HG03060 (cell line): ENCODE results near the gene MARCKS.

Source experiments
- ATAC-seq: cut with Tn5 transposase; IDR thresholded peaks from one replicate; pipeline ENCODE4 v1.9.1; 2021; ENCODE audit warnings: low read depth, moderate number of reproducible peaks; ENCODE audit not compliant: unreplicated experiment

Gene MARCKS

DNA sequence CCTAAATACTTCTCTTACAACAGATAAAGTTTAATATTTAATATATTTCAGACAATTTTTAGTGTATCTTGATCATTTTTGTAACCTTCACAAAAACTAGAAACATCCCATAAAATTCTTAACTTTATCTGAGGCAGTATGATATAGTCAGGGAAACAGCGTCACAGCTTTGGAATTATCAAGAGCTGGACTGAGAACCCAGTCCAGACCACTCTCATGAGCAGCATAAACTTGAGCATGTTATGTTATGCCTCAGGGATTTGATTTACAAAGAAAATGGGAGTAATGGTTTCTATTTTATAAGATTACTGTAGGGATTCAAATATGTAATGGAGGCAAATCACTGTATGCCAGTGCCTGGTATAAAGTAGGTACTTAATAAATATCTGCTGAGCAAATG is 8.3 kb upstream of the MARCKS start:
- ATAC-seq, result no peak

DNA sequence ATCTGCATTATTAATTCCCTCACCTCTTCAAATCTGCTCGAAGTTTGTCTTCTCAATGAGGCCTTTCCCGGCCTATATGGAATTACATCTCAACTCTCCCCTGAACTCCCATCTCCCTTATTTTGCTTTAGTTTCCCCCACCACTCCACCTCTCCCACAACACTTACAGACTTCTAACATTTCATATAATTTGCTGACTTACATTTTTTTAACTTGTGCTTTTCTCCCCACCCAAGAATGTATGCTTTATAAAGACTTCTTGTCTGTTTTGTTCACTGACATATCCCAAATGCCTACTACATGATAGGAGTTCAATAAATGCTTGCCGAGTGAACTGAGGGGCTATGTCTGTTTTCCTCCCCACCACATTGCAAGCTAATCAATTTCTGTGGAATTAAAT is 3.9 kb upstream of the MARCKS start:
- no peak for ATAC-seq

DNA sequence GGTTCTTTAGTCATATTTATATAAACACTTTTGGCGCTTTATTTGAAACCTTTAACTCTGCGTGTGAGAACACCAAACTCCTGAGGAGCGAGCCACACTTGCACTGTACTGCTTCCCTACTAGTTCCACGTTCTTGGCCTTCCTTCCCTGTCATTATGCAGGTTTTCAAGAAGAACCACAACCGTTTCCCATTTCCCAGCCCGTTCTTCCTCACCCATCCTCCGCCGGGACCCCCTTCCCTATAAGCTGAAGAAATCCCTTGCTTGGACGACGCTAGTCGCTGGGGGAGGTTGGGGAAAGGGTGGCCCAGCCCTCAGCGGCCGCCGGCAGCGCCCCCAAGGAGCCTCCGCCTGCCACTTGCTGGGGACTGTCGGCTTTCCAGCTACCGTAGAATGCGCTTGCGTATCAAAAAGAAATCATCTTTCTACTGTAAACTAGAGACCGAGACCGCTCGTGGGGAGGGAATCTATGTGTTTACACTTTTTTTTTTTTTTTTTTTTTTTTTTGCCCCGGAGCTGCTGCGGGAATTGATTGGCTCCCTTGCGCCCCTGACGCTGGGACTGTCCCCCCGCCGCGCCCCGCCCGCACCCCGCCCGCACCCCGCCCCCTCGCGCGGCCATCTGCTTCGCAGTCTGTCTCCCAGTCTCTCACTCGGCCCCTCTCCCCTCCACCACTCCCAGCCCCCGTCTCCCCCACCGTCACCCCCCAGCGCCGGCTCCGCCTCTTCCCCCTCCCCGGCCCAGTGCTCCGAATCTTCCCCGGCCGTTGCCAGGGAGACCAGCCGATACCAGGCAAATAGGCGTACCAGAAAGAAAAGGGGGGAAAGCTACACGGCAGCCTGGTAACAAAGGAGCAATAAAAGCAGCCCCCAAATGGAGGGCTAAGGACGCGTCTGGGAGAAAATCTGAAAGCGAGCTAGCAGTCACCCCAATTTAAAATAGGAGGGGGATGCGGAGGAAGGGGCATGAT is 2.3 kb upstream of the MARCKS start:
- no peak for ATAC-seq

DNA sequence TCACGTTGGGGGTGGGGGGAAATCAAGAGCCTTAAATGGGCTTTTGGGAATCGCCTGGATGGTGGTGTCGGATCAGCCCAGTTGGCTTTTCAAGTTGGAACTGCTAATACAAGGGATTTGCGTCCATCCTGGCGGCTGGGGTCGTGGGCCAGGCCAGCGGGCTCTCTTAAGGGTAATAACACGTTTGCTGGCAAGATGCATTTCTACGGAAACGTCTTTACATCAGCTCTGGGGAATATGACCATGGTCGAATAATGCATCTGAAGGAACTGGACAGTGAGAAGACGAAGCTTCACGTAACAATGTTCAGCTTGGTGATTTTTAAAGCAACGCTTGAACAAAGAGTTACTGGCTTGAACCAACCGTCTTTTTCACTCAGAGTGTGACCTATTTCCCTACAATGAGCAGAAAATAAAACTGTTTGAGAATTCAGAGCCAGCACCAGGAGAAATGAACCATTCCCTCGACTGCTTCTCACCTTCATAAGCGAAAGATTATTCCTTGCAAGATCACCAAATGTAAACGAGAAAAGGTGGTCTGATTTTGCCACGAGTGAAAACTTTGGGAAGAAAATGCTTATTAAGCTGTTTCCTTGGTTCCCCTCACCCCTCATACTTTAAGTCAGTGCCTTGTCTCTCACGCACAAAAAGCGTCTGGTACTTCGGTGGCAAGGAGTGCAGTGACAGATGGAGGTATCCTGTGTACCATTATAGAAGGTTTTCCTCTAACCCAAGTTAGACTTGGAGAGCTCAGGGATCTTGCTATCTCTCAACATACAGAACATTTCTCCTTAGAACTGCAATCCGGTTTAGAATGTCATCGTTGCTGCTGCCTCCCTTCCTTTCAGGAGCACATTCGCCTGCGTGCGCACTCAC is 1.4 kb upstream of the MARCKS start:
- no peak for ATAC-seq

DNA sequence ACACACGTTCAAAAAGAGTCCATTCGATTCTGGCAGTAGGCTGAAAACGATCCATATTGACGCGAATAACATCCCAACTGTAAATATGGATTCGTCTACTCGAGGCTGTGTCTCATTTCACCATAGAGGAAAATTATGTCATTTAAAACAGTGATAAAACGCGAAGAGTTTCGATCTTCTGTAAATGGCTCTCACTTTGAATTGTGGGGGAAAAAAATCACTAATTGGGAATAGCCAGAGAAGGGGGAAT is 845 bp upstream of the MARCKS start:
- no peak for ATAC-seq

DNA sequence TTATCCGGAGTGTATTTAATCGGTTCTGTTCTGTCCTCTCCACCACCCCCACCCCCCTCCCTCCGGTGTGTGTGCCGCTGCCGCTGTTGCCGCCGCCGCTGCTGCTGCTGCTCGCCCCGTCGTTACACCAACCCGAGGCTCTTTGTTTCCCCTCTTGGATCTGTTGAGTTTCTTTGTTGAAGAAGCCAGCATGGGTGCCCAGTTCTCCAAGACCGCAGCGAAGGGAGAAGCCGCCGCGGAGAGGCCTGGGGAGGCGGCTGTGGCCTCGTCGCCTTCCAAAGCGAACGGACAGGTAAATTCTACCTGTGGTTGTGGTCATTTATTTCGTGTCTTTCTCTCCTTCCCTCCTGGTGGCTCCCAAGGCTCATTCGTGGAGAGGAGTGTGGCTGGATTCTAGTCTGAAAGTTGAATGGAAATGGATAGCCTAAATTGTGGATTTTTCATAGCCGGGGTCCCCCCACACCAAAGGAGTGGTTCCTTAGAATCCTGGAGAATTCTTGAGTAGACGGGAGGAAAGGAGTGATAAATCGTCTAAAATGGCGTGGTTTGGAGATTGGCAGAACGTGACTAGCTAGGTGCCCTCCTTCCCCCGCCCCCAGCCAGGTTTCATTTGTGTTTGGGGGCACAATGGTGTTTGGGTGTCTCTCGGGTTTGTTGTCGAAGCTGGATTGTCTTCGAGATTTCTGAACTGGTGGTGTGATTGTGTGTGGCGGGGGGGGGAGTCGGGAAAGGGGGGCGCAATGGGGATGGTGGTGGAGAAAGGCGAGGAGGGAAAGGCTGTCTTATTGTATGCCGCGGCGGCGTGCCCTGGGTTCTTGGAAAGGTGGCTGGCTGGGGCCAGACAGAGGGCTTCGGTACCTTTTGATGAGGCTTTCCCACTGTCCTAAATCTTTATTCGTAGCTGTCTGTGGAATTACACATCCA is 673 bp downstream of the MARCKS start:
- no peak for ATAC-seq

DNA sequence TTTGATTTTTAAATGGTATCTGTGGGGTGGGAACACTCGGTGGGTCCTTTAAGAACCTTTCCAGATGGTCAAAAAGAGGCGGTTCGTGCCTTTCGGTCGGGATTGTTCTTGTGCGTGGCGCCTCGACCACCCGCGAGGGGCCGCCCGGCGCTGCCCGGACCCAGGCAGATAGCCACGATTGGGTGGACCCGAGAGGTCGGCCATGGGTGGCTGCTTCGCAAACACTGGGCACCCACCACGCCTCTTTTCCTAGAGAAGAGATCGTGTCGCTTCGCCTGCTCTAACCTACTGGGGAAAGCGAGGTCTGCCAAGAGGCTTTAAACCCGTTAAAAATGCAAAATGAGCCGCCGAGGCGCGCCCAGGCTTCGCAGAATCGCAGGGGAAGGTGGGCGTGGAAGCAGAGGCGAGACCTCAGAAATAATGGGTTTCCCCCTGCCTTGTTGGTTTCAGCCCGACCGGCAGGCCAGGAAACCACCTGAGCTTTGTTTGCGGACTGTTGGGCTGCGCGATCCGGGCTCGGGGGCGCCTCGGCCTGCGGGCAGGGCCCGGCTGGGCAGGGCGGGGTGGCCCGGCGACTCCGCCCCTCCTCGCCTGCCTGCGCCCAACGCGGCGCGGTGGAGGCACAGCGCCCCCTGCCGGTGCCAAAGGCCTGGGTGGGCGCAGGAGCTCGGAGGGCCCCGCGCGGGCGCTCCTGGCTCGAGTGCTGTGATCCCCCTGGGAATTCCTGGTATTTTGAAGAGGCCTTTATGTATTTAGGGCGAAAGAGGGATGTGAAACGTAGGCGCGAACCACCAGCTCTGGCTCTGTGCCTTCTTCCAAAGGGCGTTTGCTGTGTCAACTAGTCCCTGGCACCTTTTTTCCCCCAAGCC is 1.6 kb downstream of the MARCKS start:
- peak; percentile 74 for ATAC-seq

GRCh38 chr6:113859349-113860180 is 2.4 kb downstream of the MARCKS start:
- ATAC-seq, result no peak

- ATAC-seq, result no peak
Measured at GRCh38 chr6:113860181-113860955, 3.2 kb downstream of the MARCKS start.

DNA sequence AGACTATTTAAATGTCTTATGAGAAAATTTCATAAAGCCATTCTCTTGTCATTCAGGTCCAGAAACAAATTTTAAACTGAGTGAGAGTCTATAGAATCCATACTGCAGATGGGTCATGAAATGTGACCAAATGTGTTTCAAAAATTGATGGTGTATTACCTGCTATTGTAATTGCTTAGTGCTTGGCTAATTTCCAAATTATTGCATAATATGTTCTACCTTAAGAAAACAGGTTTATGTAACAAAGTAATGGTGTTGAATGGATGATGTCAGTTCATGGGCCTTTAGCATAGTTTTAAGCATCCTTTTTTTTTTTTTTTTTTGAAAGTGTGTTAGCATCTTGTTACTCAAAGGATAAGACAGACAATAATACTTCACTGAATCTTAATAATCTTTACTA is 5.0 kb downstream of the MARCKS start:
- ATAC-seq, result no peak

DNA sequence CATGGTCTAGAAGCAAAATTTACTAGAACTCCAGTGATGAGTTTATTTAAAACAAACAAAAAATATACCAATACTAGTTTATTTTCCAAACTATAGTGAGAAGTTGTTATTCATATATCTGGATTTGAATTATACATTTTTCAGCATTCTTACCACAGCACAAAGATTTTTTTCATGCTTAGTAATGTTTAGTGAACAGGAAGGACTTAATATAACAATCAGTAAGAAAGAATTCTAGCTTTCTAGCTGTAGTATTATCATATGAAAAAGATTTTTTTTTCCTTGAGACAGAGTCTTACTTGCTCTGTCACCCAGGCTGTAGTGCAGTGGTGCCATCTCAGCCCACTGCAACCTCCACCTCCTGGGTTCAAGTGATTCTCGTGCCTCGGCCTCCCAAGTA is 13.8 kb downstream of the MARCKS start:
- no peak for ATAC-seq

DNA sequence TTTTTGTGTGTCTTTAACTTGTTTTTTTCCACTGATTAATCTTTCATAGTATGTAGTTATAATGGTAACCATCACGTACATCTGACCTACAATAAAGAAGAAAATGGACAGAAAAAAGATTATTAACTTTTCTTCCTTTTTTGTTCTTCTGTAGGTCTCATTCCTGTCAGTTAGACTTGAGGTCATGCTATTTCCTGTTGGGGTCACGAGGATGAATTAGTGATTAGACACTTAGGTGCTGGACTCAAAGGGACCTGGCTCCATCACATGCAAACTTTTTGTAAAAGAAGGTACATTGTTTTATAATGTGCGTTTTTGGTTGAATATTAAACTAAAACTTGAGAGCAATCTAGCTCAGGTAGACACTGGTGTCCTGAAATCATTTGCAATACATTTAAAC is 14.8 kb downstream of the MARCKS start:
- no peak for ATAC-seq

DNA sequence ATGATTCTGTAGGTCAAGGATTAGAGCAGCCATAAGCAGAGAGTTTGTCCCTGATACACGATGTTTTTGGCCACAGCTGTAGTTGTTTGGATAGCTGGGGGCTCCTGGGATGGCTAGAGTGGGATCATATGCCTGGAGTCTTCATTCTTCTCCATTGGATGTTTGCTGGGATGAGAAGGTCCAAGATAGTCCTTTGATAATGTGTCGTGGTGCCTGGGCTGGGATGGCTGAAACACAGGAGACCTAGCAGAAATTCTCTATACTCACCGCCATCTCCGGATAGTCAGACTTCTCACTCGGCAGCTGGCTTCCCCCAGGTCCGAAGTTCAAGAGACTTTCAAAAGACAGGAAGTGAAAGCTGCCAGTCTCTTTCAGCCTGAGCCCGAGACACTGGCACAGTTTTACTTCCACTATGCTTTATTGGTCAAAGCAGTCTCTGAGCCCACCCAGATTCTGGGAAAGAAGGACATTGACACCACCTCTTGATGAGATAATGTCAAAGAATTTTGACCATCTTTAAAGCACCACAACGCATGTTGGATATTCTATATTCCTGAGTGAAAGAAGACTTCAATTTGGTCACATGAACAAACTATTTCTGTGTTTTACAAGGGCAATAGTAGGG is 16.0 kb downstream of the MARCKS start:
- peak; percentile 95 for ATAC-seq

GRCh38 chr6:113875470-113875869 is 18.3 kb downstream of the MARCKS start:
- no peak for ATAC-seq

- no peak for ATAC-seq
Measured at GRCh38 chr6:113876695-113877094, 19.6 kb downstream of the MARCKS start.

DNA sequence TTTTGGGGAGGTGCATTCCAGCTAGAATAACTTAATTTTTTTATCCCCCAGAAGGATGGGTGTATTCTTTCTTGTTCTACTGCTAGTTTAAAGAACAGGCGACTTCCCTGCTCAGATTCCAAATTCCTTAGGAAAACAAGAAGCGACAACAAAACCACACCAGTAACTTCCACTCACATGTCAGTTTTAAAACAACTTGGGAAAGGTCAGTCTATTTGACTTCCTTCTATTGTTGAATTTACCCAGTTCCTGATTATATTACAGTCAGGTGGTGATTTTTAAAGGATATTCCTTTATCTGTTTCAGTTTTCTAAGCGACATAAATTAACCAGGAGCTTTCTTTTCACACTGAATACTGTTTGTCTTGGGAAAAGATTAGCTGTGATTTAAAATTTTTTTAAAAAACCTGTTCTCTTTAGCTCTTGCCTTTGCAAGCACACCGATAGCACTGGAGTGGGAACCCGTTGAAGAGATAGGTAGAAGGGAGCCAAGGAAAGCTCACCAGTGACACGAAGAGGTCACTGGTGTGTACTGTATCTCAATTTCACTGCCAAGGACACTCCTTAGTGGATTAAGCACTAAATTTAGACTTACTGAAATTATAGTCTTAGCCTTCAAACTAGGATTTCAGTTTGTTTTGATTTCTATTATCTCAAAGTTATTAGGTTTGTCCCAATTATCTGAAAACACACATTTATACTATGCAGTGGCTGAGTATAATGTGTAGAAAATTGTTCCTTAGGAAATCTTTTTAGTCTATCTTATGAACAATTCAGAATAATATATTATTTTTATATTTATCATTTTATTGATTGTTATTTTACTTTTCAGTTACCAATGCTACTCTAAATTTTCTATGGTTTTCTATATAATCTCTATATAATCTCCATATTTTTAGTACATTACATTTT is 22.3 kb downstream of the MARCKS start:
- ATAC-seq, result peak; percentile 99
